Transverse colon (tissue), 4 donors: ENCODE measurements around the gene ARRDC5.
"Not testable (repeated sequence)": the region's sequence is repeated elsewhere in the genome, so short reads cannot be mapped to it uniquely, and the experiment has no call there.

Source experiments
- EP300 ChIP-seq: sonication (generic); formaldehyde crosslinking; IDR thresholded peaks from one replicate; pipeline ENCODE4 v1.6.1; 2017; ENCODE audit warnings: antibody characterized with exemption, low read depth
- POLR2AphosphoS5 ChIP-seq, 3 donors: sonication (generic); formaldehyde crosslinking; IDR thresholded peaks; one replicate each; pipeline ENCODE4 v1.6.1; 2016; ENCODE audit warnings: antibody characterized with exemption in 3 of 3
- TF ChIP-seq, protein P1 (sequence below), 5 experiments: fragments of 200-600 bp in 3 of 5; fragments of 450-650 bp in 2 of 5; sonication (generic) in 3 of 5; IDR thresholded peaks; 1 replicate in 2 of 5; 2 replicates in 3 of 5; pipeline ENCODE4 v1.5.1; 2016 to 2017; ENCODE audit warnings: antibody characterized with exemption in 5 of 5, inconsistent platforms in 3 of 5, mild to moderate bottlenecking in 2 of 5, moderate library complexity in 1 of 5

DNA sequence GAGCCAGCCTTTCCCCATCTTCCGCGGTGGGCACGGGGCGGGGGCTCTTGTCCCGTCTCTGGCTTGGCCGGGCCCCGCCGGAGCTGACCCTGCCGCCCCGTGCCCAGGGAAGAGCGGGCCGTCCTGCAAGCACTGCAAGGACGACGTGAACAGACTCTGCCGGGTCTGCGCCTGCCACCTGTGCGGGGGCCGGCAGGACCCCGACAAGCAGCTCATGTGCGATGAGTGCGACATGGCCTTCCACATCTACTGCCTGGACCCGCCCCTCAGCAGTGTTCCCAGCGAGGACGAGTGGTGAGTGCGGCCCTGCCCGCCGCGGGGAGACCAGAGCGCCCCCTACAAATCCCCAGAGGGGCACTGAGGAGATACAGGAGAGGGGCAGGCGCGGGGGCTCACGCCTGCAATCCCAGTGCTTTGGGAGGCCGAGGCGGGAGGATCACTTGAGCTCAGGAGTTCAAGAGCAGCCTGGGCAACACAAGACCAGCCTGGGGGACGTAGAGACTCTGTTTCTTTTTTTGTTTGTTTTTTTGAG is 39.0 kb upstream of the ARRDC5 start:
- TF ChIP-seq POLR2AphosphoS5 (IDR thresholded peaks at IDR 0.05); EP300: not testable (repeated sequence)
- TF ChIP-seq, protein P1, sequence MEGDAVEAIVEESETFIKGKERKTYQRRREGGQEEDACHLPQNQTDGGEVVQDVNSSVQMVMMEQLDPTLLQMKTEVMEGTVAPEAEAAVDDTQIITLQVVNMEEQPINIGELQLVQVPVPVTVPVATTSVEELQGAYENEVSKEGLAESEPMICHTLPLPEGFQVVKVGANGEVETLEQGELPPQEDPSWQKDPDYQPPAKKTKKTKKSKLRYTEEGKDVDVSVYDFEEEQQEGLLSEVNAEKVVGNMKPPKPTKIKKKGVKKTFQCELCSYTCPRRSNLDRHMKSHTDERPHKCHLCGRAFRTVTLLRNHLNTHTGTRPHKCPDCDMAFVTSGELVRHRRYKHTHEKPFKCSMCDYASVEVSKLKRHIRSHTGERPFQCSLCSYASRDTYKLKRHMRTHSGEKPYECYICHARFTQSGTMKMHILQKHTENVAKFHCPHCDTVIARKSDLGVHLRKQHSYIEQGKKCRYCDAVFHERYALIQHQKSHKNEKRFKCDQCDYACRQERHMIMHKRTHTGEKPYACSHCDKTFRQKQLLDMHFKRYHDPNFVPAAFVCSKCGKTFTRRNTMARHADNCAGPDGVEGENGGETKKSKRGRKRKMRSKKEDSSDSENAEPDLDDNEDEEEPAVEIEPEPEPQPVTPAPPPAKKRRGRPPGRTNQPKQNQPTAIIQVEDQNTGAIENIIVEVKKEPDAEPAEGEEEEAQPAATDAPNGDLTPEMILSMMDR (IDR thresholded peaks at IDR 0.05) = not testable (repeated sequence)
